Measurements from ENCODE around the gene ZNF182.

- TF ChIP-seq CTCF (conservative IDR thresholded peaks at IDR 0.05; ENCODE audit: low read length) = no peak
- TF ChIP-seq EZH2phosphoT487 (IDR thresholded peaks at IDR 0.05; ENCODE audit: borderline replicate concordance) = no peak
Observed at GRCh38 chrX:48045410-48046311, 41.9 kb upstream of the ZNF182 start.

All from Loucy (cell line).